GM21619 (cell line): ENCODE data around the gene SSTR5.

Experiments
- ATAC-seq: cut with Tn5 transposase; IDR thresholded peaks from one replicate; pipeline ENCODE4 v1.9.1; 2021; ENCODE audit not compliant: unreplicated experiment

SSTR5 gene

DNA sequence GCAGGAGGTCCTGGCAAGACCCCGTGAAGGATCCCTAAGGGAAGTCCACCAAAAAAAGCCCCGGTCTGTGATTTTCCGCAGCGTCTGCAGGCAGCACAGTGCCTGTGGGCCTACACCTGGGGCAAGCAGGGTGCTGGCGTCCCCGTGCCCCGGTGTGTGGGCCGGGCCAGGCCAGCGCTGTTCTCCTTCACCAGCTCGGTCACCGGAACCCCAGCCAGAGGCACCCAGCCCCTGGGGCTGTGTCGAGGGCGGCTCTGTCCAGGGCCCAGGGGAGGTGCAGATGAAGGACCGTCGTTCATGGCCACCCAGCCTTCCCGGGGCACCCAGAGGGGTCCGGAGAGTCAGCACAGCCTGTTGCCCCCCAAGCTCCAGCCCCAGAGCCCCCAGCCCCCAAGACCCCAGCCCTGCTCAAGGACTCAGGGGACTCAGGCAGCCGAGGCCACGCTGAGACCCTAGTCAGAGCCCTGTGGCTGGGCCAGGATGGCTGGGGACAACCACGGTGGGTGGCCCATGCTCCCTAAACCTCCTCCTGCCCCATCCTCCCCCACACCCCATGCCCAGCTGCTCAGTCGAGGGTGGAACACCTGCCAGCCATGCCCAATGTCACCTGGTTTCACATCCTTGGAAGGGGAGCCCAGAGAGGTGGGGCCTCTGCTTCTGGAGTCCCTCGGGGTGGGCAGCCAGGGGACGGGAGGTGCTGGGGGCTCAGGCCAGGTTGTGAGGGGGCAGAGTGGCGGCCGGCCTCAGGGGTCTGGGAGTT is 29.2 kb downstream of the SSTR5 start:
- ATAC-seq: no peak

DNA sequence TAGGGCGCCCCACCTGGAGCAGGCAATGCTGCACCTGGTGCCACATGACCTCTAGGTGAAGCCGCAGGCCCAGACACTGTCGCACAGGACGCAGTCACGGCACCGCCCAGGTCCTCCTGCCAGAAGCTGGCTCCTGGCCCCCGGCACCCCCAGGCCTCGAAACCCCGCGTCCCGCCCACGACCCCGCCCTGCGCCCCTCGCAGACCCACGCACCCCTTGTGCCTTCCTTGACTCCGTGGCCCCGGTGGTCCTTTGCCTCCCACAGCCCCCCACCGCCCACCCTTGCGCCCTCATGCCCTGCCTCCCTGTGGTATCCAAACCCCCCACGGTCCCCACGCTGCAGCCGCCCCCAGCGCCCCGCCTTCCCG is 29.8 kb downstream of the SSTR5 start:
- no peak for ATAC-seq

DNA sequence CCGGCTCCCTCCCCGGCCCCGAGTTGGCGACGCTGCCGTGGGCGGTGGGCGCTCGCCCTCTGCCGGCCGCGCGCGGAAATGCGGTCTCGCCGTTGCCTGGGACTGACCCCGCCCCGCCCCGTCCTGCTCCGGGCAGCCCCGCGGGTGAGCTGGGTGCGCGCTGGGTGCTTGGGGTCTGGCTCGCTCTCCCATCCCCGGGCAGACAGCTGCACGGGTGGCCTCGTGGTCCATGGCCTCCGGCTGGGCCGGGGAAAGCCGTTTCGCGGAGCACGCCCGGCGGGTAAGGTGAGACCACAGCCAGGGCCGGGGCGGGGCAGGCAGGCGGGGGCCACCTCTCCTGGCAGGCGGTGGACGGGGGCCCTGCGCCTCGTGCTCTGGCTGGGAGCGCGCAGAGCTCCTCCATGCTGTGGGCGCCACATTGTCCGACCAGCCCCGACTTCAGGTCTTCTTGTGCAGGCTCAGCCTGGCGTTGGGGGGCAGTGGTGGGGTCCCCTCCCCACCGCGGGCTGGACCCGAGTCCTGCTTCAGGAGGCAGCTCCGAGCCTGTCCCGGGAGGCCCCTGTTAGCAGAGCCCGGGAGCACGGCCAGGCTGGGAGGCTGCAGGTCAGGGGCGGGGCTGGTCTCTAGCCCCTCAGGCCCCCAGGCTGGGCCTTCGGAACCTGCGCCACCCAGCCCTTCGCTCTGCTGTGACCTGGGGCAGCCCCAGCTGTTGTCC is 30.5 kb downstream of the SSTR5 start:
- no peak for ATAC-seq

DNA sequence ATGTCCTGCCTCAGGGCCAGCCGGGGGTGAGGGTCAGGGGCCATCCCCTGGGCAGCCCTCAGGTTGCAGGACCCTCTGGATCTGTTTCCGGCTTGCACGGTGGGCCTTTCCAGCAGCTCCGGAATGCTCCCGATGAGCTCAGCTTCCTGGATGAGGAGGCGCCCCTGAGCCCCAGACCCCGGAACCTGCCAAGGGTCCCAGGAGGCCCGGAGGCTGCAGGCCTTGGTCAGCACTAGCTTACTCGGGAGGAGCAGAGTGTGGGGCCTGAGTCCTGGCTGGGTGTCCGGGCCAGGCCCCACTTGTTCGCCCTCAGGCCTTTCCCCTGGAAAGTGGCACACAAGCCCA is 31.1 kb downstream of the SSTR5 start:
- ATAC-seq: no peak

DNA sequence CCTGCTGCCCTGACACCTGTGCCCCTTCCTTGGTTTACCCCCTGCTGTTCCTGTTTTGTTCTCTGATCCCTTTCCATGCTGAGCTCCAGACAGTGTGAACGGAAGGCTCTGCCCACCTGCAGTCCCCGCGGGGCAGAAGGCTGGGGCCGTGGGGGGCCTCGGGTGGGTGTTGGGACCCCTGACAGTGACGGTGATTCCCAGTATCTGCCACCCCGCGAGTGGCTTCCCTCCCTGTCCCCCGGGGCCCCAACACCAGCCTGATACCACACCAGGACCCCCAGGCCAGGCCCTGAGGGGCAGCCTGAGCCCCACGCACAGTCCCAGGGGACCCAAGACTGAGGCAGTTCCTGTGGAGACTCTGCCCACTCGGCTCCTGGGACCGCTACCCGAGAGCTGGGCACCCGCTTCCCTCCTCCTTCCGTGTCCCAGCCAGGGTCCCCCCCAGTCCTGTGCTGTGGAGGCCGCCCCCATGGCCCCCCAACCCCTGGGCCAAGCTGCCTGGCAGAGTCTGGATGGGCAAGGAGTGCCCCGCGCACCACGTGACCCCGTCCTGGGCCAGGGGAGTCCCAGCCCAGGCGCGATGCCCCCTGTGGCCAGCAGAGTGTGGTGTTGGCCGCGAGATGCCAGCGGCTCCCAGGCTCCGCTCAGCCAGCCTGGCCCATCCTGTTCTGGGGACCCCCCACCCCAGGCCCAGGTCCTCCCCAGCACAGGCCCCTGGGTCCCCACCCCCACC is 33.5 kb downstream of the SSTR5 start:
- ATAC-seq: no peak

DNA sequence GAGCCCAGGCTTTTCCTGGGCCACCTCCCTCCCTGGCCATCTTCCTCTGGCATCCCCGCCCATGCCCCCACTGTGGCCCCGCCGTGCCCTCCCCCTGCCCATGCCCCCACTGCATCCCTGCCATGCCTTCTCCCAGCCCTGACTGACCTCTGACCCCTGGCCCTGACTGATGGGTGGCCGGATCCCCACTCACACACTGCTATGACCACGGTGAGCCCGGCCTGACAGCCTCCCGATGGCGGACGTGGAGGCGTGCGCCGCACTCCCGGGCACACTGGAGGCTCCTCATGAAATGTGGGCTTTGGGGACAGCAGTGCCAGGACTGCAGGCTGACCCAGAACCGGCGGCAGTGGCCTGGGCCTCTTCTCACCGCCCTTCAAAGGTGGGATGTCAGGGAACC is 34.1 kb downstream of the SSTR5 start:
- no peak for ATAC-seq

DNA sequence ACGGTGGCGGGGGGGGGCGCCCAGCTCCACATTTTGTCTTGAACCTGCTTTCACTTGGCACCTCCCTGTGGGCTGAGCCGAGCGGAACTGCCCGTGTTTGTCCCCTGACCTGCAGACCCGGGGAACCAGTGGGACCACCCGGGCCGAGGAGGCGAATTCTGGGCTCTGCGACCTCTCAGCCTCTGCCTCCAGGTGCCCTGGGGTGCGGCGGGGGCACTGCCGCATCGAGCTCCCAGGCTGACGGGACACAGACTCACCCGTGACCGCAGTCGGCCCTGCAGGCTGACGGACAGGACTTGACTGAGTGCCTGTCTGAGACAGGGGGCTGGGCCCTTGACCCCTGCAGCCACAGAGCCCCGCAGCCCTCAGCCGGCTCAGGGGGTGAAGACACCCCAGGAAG is 34.6 kb downstream of the SSTR5 start:
- ATAC-seq: no peak

DNA sequence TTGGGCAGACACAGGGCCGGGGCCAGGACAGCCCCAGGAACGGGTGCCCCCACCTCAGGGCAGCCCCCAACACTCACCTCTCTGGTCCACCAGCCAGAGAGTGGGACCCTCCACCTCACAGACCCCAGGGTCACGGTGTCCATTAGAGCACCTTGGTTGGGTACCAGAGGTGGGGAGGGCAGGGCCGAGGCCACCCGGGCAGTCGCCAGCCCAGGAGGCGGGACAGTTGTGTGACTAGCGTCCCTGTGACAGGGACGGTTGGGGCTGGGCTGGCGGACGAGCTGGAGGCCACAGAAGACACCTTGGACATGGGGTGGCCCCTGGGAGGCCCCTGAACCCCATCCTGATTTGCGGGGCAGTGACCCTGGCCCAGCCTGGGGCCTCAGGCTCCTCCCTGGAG is 35.2 kb downstream of the SSTR5 start:
- no peak for ATAC-seq

DNA sequence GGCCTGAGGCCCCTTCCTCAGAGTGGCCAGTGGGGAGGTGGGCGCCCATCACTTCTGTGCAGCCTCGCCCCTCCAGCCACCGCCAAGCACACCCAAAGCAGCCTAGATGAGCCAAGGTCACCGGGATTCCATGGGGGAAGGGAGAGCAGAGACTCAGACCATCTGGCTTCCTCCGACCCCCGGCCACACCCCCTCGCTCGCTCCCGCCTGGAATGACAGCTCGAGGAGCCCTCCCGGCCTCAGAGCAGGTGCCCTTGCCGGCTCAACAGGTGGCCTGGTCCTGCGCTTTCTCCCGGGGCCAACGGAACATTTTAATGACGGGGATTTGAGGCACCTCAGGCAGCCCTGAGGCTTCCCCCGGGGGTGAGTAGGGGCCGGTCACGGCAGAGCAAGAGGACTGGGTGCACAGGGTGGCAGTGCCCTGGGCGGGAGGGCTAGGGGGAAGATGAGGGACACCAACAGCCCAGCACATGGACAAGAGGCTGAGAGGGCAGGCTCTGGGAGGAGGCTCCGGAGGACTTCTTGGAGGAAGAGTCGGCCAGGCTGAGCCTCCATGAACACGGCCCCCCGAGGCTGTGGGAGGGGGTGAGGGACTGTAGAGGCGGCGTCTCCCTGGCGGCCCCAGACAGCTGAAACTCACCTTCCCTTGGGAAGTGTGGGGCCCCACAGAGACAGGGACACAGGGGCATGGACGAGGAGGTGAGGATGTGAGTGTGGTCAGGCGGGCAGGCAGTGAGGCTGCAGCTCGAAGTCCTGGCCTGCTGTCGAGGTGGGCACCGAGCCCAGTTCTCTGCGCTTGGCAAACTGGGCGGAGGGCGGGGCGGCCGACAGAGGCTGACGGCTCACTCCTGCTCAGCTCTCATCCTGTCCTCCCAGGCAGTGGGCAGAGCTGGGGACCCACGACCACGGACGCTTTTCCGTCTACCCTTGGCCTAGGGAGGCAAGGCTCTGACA is 36.0 kb downstream of the SSTR5 start:
- ATAC-seq: no peak

DNA sequence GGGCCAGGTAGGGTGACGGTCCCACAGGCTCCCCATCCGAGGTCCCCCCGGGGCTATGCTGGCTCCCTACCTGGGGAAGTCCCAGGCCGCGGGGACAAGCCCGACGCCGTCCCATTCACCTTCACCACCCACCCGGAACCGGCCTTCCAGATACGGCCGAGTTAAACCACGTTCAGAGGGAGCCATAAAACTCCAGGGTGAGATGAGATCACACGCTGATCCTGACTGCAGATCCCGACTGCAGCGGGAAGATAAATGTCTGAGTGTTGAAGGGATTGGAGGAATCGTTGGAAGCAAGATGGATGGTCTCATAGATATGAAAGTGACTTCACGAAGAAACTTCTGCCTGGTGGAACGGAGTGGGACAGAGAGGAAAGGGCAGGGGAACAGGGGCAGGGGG is 37.1 kb downstream of the SSTR5 start:
- ATAC-seq: no peak

DNA sequence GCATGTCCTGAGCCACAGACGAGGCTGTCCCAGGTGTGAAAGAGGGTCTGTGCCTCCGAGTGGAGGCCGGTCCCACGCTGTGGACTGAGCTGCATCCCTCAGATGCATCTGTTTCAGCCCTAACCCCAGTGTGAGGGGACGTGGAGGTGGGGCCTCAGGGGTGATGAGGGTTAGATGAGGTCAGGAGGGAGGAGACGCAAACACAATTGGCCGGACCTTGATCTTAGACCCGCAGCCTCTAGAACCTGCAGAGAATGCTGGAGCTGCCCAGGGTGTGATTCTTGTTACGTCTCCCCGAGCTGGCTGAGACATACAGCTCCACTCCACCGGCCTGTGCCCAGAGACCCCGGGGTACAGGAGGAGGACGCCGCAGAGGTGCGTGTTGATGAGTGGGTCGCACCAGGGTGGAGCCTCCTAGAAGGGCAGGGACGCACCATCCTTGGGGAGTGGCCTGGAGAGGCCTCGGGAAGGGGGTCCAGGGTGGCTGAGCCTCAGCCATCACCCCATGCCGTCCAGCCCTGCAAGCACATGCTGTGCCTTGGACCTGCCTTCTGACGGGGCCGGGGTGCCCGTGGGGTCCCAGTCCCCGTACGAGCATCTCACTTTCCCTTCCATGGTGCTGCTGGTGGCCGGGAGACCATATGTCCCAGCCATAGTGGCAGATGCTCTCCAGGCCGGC is 40.1 kb downstream of the SSTR5 start:
- ATAC-seq: no peak

DNA sequence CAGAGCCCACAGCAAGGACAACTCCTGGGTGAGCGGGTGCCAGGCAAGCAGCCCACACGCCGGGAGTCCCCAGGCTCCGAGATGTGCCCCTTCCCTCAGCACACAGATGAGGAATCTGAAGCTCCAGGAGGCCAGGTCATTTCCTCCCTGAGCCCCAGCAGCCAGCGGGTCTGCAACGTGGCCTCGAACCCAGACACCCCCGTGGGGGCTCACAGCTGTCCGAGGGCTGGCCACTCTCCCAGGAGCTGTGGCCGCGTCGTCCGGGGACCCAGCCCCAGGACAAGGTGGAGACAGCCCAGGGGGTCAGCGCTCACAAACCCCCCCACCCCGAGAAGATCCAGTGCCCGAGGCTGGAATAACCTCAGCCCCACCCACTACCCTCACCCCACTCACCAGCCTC is 40.9 kb downstream of the SSTR5 start:
- ATAC-seq: no peak

DNA sequence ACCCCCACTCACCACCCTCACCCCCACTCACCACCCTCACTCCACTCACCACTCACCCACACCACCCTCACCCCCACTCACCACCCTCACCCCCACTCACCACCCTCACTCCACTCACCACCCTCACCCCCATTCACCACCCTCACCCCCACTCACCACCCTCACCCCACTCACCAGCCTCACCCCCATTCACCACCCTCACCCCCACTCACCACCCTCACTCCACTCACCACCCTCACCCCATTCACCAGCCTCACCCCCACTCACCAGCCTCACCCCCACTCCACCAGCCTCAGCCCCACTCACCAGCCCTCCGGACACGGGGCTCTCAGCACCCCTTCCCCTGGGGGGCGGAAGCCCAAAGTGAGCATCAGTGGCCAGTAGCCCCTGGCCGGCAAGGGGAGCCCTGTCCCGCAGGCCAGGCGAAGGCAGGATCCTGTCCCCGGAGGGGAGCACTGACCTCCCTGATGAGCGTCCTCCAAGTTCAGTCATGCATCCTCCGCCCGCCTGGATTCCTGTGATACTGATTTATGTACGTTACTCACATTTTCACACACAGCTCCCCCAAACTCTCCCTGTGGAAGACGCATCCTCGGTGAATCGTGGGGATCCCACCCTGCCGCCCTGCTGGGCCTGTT is 41.5 kb downstream of the SSTR5 start:
- ATAC-seq: no peak

DNA sequence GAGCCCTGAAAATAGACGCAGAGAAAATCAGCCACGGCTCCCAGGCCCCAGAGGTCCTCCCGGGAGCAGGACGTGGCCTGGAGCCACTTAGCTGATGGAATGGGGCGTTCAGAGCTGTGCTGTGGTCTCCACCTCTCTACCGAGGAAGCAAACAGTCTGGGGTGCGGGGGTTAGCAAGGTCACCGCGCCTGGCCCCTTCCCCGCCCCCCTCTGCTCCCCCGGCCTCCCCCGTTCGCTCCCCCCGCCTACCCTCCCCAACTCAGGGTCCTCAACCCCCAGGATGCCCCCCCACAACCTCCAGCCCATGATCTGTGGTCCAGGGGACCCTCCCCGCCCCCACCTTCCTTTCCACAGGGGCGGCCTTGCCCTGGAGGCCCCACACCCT is 44.1 kb downstream of the SSTR5 start:
- ATAC-seq: no peak

DNA sequence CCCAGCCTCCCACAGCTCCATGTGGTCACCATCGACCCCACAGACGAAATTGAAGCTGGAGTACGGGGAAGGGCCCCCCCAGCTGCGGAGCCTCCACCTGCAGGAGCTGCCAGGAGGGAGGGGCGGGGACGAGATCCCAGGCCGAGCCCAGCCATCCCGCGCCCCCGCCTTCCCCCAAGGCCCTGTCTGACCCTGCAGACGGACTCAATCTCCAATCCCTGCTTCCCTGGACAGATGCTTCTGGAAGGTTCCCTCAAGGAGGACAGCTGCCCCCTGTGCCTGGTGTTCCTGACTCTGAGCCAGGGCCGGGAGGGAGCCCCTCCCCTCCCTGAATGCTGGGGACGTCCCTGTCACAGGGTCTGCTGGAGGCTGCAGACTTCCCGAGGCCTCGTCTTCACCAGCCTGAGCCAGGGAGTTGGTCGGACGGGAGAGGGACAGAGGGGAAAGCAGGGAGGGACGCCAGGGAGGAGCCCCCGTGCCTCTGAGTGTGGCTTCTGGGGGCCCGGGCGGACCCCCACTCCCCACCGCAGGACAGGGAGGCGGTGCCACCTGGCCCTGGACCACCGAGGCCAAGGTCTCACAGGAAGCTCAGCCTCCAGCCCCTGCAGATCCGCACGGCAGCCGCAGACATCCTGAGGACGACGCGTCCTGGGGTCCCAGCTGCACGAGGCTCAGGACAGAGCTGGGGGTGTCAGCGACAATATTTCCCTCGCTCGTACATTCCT is 44.8 kb downstream of the SSTR5 start:
- ATAC-seq: no peak

DNA sequence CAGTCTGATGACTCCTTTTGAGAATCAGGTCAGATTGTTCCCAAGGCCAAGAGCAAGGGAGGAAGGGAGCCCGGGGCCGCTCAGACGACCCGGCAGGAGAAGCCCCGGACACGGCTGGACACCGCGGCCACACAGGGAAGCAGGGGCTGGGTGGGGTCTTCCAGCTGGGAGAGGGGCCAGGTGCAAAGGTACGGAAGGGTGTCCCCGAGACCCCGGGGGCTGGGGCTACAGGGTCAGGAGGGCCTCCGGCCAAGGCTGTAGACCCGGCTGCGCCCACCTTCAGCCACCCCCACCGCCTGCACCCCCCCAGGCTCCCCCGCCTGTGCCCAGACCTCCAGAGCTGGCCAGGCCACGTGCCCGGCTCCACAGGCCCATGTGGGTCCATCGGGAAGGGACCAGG is 45.4 kb downstream of the SSTR5 start:
- no peak for ATAC-seq

DNA sequence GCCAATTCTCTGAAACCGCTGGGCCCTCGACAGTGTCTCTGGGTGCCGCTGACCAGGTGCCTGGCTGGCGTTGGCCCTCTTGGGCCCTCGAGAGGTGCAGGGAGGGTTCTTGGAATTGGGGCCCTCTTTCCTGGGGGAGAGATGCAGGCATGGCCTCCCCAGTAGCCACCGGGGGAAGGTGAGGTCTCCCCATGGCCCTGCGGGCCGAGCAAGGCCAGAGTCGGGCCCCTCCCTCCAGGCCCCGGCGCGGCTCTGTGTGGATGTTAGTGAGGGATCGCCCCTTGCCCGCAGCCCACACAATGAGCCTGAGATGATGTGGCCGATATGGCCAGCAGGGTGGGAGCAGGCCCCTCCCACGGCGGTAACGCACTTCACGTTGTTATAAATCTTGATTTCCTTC is 46.6 kb downstream of the SSTR5 start:
- no peak for ATAC-seq

DNA sequence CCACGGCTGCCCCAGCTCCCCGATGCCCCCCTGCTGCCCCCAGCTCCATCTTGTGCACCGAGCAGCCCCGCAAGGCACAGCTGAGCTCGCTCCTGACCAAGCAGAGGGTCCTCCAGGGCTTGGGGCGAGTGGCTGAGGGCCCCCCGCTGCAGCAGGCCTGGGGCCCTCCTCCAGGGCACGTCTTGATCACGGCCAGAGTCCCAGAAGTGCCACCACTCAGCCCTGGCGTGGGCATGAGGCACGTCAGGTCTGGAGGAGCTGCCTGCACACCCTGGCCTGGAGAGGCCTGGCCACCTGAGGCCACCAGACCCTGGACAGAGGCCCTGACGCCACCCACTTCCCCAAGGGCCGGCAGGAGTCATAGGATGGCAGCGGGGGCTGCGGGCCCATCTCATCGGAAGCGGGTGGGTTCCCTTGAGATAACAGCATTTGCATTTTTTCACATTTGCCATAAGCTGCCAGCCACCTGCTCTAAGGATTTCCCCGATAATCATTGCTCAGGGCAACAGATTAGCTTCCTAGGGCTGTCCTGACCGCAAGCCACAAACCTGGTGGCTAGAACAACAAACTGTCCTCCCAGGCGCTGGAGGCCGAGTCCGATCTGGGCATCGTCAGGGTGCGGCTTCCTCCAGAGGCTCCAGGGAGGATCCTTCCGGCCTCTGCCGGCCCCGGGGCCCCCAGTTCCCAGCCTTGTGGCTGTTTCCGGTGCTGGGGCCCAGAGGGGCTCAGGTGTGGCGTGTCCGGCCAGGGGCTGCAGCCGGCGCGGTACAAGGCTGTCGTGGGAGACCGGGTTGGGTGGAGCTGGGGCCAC is 47.4 kb downstream of the SSTR5 start:
- ATAC-seq: no peak

DNA sequence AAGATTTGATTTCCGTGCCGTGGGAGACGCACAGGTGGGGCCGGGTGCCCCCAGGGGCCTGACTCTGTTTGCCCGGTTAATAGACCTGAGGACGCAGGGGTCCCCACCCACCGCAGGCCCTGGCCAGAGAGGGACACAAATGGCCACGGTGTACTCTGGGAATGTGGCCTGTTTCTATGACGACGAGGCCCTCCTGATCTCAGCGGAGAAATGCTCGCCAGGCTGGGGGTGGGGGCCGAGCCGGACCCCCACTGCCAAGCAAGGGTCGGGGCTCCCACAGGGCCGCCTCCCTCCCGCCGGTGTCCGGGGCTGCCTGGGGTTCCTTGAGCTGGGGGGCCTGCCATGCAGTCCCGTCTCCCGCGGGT is 48.0 kb downstream of the SSTR5 start:
- ATAC-seq: no peak
